Nephron (organoid): Measurements from ENCODE around the gene SLC22A23.

Experiments
- H3K27ac Mint-ChIP-seq, 3 experiments: 2 replicates each; pipeline ENCODE4 v1.8.0; 2020; ENCODE audit warnings: mixed read lengths in 3 of 3, mild to moderate bottlenecking in 2 of 3, moderate library complexity in 1 of 3
- H3K27me3 Mint-ChIP-seq: 2 replicates; pipeline ENCODE4 v1.8.0; 2021; ENCODE audit warnings: low read depth, mild to moderate bottlenecking, moderate library complexity, mixed read lengths
- H3K36me3 Mint-ChIP-seq: 2 replicates; pipeline ENCODE4 v1.8.0; 2020; ENCODE audit warnings: low read depth, mixed read lengths
- H3K4me1 Mint-ChIP-seq: 2 replicates; pipeline ENCODE4 v1.8.0; 2020; ENCODE audit warnings: mixed read lengths
- H3K4me3 Mint-ChIP-seq, 3 experiments: 2 replicates each; pipeline ENCODE4 v1.8.0; 2020; ENCODE audit warnings: mild to moderate bottlenecking in 3 of 3, mixed read lengths in 3 of 3, moderate library complexity in 2 of 3
- H3K9me3 Mint-ChIP-seq: 2 replicates; pipeline ENCODE4 v1.8.0; 2020; ENCODE audit warnings: mixed read lengths
- CTCF ChIP-seq, 3 experiments: fragments of 200-600 bp; sonication (generic); IDR thresholded peaks; one replicate each; pipeline ENCODE4 v1.5.0; 2021; ENCODE audit warnings: antibody characterized with exemption in 3 of 3; ENCODE audit not compliant: unreplicated experiment in 3 of 3

Gene SLC22A23

GRCh38 chr6:3305216-3305565 is 151.7 kb downstream of the SLC22A23 start:
- Mint-ChIP-seq H3K27ac (no peak overlapping the region), H3K4me1 (peaks cover 6% of the 10 kb centered on the region), H3K4me3 (no peak overlapping the region), H3K9me3 (peaks cover 5% of the 10 kb centered on the region), H3K27me3 (peaks cover 3% of the 10 kb centered on the region), H3K36me3 (peaks cover 22% of the 10 kb centered on the region)
- TF ChIP-seq CTCF (IDR thresholded peaks at IDR 0.05; ENCODE audit: unreplicated experiment in 3 of 3), result no peak

DNA sequence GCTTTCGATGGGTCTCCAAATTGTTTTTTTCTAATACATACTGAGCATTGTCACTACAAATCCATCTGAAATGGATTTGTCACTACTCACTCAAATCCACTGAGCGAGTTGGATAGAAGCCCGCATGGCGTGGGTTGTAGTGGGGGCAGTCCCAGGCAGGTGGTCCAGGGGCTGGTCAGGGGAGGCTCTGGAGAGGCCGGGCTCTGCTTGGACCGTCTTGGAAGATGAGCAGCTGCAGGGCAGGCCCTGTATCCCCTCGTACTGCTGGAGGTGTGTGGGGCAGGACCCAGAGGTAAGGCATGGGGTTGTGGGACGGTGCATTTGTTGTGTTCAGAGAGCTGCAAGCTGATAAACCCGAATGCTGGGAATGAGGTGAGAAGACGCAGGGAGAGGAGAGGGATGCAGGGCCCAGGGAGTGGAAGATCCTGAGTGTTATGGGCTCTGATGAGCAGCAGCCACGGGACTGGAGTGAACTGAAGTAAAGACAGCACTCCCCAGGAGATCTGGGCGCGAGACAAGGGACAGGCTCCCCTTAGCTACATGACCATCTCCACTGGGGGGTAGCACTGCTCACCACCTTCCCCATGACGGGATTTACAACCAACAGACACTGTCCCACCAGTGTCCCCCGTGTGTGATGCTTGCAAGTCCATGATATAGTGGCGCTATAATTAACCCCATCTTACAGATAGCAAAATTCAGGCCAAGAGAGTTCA is 152.2 kb downstream of the SLC22A23 start:
- Mint-ChIP-seq H3K36me3 (peaks cover 22% of the 10 kb centered on the region), H3K27me3 (peaks cover 3% of the 10 kb centered on the region), H3K4me3 (no peak overlapping the region), H3K27ac (no peak overlapping the region), H3K9me3 (peaks cover 5% of the 10 kb centered on the region), H3K4me1 (peaks cover 4% of the 10 kb centered on the region)
- TF ChIP-seq CTCF (IDR thresholded peaks at IDR 0.05; ENCODE audit: unreplicated experiment in 3 of 3), result no peak

DNA sequence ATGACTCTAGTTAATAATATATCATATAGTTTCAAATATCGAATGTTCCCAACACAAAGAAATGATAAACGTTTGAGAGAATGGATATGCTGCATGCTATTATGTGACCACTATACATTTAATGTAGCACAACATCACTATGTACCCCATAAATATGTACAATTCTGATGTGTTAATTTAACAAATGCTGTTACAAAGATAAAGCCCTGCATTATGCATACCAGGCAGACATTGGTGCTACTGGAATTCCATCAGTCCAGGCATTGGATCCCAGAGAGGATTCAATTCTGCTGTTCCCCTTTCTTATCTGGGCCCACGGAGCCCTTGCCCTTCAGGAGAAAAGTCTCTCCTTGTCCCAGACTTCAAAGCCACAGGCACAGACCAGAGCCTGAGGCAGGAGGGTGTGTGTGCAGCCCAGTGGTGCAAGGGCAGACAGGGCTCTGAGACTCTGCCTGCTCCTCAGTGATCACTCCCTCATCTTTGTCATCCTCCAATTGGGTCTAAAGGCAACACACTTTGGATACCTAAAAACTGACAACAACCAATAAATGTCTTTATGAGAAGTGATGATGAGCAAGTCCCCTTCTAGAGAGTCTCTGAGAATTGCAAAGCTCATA is 152.9 kb downstream of the SLC22A23 start:
- Mint-ChIP-seq H3K4me1 (no peaks in the 10 kb centered on the region), H3K4me3 (no peak overlapping the region), H3K27me3 (no peaks in the 10 kb centered on the region), H3K9me3 (peaks cover 5% of the 10 kb centered on the region), H3K27ac (no peak overlapping the region), H3K36me3 (peaks cover 22% of the 10 kb centered on the region)
- no peak for TF ChIP-seq CTCF (IDR thresholded peaks at IDR 0.05; ENCODE audit: unreplicated experiment in 3 of 3)

DNA sequence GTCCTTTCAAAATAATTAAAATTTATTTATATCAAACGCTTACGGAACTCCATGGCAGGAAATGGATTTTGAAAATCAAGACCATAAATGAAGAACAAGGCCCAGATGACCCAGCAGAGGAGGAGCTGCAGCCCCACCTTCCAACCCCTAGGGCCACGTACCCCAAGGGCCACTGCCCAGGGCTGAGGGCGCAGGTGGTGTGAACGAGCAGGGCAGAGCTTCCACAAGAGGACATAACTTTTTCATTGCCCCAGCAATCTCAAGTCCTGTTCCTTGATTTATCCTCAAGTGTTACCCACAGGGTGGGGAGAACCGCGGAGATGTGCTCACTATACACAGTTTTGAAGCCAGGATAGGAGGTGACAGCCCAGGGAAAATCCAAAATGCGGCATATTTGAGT is 155.3 kb downstream of the SLC22A23 start:
- TF ChIP-seq CTCF (IDR thresholded peaks at IDR 0.05; ENCODE audit: unreplicated experiment in 3 of 3), result no peak
- peaks cover 5% of the 10 kb centered on the region for H3K9me3 Mint-ChIP-seq
- no peak overlapping the region for H3K27ac Mint-ChIP-seq
- peaks cover 4% of the 10 kb centered on the region for H3K27me3 Mint-ChIP-seq
- H3K36me3 Mint-ChIP-seq, result peaks cover 22% of the 10 kb centered on the region
- H3K4me1 Mint-ChIP-seq, result peaks cover 5% of the 10 kb centered on the region
- H3K4me3 Mint-ChIP-seq, result no peak overlapping the region

GRCh38 chr6:3299221-3299620 is 157.6 kb downstream of the SLC22A23 start:
- H3K27me3 Mint-ChIP-seq, result peaks cover 4% of the 10 kb centered on the region

More at GRCh38 chr6:3299221-3299620, 157.6 kb downstream of the SLC22A23 start:
- peaks cover 5% of the 10 kb centered on the region for H3K9me3 Mint-ChIP-seq
- peaks cover 19% of the 10 kb centered on the region for H3K4me1 Mint-ChIP-seq
- no peak overlapping the region for H3K4me3 Mint-ChIP-seq
- H3K36me3 Mint-ChIP-seq, result peaks cover 10% of the 10 kb centered on the region
- no peak for TF ChIP-seq CTCF (IDR thresholded peaks at IDR 0.05; ENCODE audit: unreplicated experiment in 3 of 3)
- H3K27ac Mint-ChIP-seq, result no peak overlapping the region
